GM12878 (cell line): ENCODE results near the gene TM9SF4. TPM values are rescaled to one million over a fixed set of nuclear protein-coding genes. Genes with fewer than 3 reads are reported as not detected.
A peak's percentile ranks its signal among the peaks of the same experiment; 100 is the strongest.

Experiments
- ATAC-seq: fragments of 200-7000 bp; cut with Tn5 transposase; 3 replicates; pipeline ENCODE4 v1.9.1; 2020; ENCODE audit warnings: mild to moderate bottlenecking, moderate library complexity
- BruUV-seq: library from RNA; stranded (reverse); fragments of 400-500 nt; replicated peaks from 2 replicates; lab custom pipeline; 2021; lab: Mats Ljungman, UMichigan
- CTCF ChIA-PET: fragments of 300-600 bp; sonication (Branson Sonifier 250); formaldehyde crosslinking; extraction: SDS; loops from one replicate; lab custom pipeline; 2021; ENCODE audit warnings: inconsistent platforms; lab: Yijun Ruan, JAX
- POLR2A ChIA-PET: fragments of 350-600 bp; formaldehyde crosslinking; extraction: SDS; loops from one replicate; lab custom pipeline; 2021; ENCODE audit warnings: inconsistent platforms; lab: Charles Lee
- RAD21 ChIA-PET: fragments of 300-600 bp; sonication (Branson Sonifier 250); formaldehyde crosslinking; loops from one replicate; lab custom pipeline; 2023; ENCODE audit warnings: antibody characterized with exemption; ENCODE audit not compliant: unreplicated experiment; lab: Charles Lee
- SMC1A ChIA-PET: fragments of 300-600 bp; sonication (Branson Sonifier 250); formaldehyde crosslinking; loops from one replicate; lab custom pipeline; 2023; ENCODE audit not compliant: unreplicated experiment, uncharacterized antibody; lab: Charles Lee
- DNase-seq: peaks from one replicate; pipeline ENCODE4 v3.0.0-alpha.2; 2011; ENCODE audit warnings: low read depth, low spot score
- FAIRE-seq: peaks from 3 replicates; lab custom pipeline; 2011; peaks lifted over from hg19 to GRCh38; lab: Jason Lieb, UNC
- H2AFZ ChIP-seq: 2 replicates; pipeline ENCODE4 v1.6.0; 2011; ENCODE audit warnings: low read depth, low read length, control low read depth; ENCODE audit not compliant: control insufficient read depth
- H3K27ac ChIP-seq: 2 replicates; pipeline ENCODE4 v1.5.1; 2011; ENCODE audit warnings: control low read depth; ENCODE audit not compliant: control insufficient read depth, insufficient read depth
- H3K27me3 ChIP-seq, 2 experiments: replicated peaks in 1 of 2; 2 replicates each; pipeline versions ENCODE4 v1.6.0 to v1.6.1; 2011; ENCODE audit warnings: low read length in 1 of 2; ENCODE audit not compliant: control insufficient read depth in 2 of 2, insufficient read depth in 2 of 2
- H3K36me3 ChIP-seq, 2 experiments: 2 replicates each; pipeline ENCODE4 v1.5.1; 2011; ENCODE audit warnings: low read length in 1 of 2; ENCODE audit not compliant: control insufficient read depth in 2 of 2, insufficient read depth in 2 of 2
- H3K4me1 ChIP-seq: 2 replicates; pipeline ENCODE4 v1.6.1; 2011; ENCODE audit warnings: mild to moderate bottlenecking, low read length, moderate library complexity, mixed read lengths; ENCODE audit not compliant: control insufficient read depth, insufficient read depth
- H3K4me2 ChIP-seq: 2 replicates; pipeline ENCODE4 v1.6.0; 2011; ENCODE audit warnings: control low read depth; ENCODE audit not compliant: control insufficient read depth, insufficient read depth
- H3K4me3 ChIP-seq: fragments of 200-600 bp; sonication (generic); 2 replicates; pipeline ENCODE4 v1.5.1; 2016
- H3K79me2 ChIP-seq: 2 replicates; pipeline ENCODE4 v1.6.0; 2011; ENCODE audit warnings: low read length; ENCODE audit not compliant: control insufficient read depth, insufficient read depth
- H3K9ac ChIP-seq: 2 replicates; pipeline ENCODE4 v1.8.0; 2011; ENCODE audit warnings: low read length, control low read depth, mixed read lengths; ENCODE audit not compliant: control insufficient read depth, insufficient read depth
- H3K9me3 ChIP-seq: replicated peaks from 3 replicates; pipeline ENCODE4 v1.5.1; 2011; ENCODE audit warnings: mild to moderate bottlenecking, low read length; ENCODE audit not compliant: control insufficient read depth, insufficient read depth
- H4K20me1 ChIP-seq: 2 replicates; pipeline ENCODE4 v1.6.0; 2011; ENCODE audit not compliant: control insufficient read depth, insufficient read depth
- CREB1 ChIP-seq: IDR thresholded peaks from 2 replicates; pipeline ENCODE4 v1.6.1; 2012; ENCODE audit warnings: low read depth, mild to moderate bottlenecking, inconsistent platforms
- E2F8 ChIP-seq: fragments of 450-650 bp; IDR thresholded peaks from 2 replicates; pipeline ENCODE4 v1.6.1; 2018; ENCODE audit warnings: mild to moderate bottlenecking, low read depth, moderate library complexity; ENCODE audit not compliant: partially characterized antibody
- ETV6 ChIP-seq, 2 experiments: fragments of 450-650 bp in 1 of 2; IDR thresholded peaks in 1 of 2; conservative IDR thresholded peaks in 1 of 2; 2 replicates each; pipeline ENCODE4 v1.6.1; 2014; ENCODE audit warnings: antibody characterized with exemption in 1 of 2, borderline replicate concordance in 1 of 2, low read depth in 1 of 2, mild to moderate bottlenecking in 1 of 2, moderate library complexity in 1 of 2
- FOXK2 ChIP-seq: fragments of 450-650 bp; IDR thresholded peaks from 2 replicates; pipeline ENCODE4 v1.6.1; 2017; ENCODE audit warnings: mild to moderate bottlenecking, moderate library complexity
- IRF4 ChIP-seq: IDR thresholded peaks from 2 replicates; pipeline ENCODE4 v1.6.1; 2011; ENCODE audit warnings: low read depth, low read length
- KDM1A ChIP-seq: fragments of 200-600 bp; sonication (generic); IDR thresholded peaks from 2 replicates; pipeline ENCODE4 v1.6.1; 2016; ENCODE audit warnings: borderline replicate concordance
- MYB ChIP-seq: fragments of 150-350 bp; IDR thresholded peaks from 2 replicates; pipeline ENCODE4 v1.6.1; 2014; ENCODE audit warnings: mild to moderate bottlenecking, low read depth, low read length, borderline replicate concordance
- PAX5 ChIP-seq: IDR thresholded peaks from 2 replicates; pipeline ENCODE4 v1.6.1; 2011; ENCODE audit warnings: low read depth, low read length, borderline replicate concordance
- POLR2AphosphoS2 ChIP-seq: IDR thresholded peaks from 2 replicates; pipeline ENCODE4 v1.6.1; 2011; ENCODE audit warnings: low read depth, mild to moderate bottlenecking, low read length, improper control_type of control experiment, moderate library complexity
- SMAD1 ChIP-seq: fragments of 450-650 bp; IDR thresholded peaks from 2 replicates; pipeline ENCODE4 v1.6.1; 2018; ENCODE audit warnings: mild to moderate bottlenecking, low read depth; ENCODE audit not compliant: partially characterized antibody
- SREBF1 ChIP-seq: IDR thresholded peaks from 2 replicates; pipeline ENCODE4 v1.6.1; 2012; ENCODE audit warnings: mild to moderate bottlenecking, low read length
- USF2 ChIP-seq: IDR thresholded peaks from 2 replicates; pipeline ENCODE4 v1.6.1; 2011; ENCODE audit warnings: low read depth, low read length, improper control_type of control experiment, borderline replicate concordance
- WRNIP1 ChIP-seq: IDR thresholded peaks from 2 replicates; pipeline ENCODE4 v1.6.1; 2011; ENCODE audit warnings: low read depth, low read length, improper control_type of control experiment, borderline replicate concordance
- YBX1 ChIP-seq: fragments of 450-650 bp; IDR thresholded peaks from 2 replicates; pipeline ENCODE4 v1.6.1; 2016; ENCODE audit warnings: antibody characterized with exemption
- ZBTB33 ChIP-seq: fragments of 450-650 bp; IDR thresholded peaks from 2 replicates; pipeline ENCODE4 v1.6.1; 2017; ENCODE audit warnings: mild to moderate bottlenecking
- ZSCAN29 ChIP-seq: fragments of 450-650 bp; IDR thresholded peaks from 2 replicates; pipeline ENCODE4 v1.6.1; 2017; ENCODE audit warnings: mild to moderate bottlenecking, moderate library complexity
- WGBS: methylation state at CpG from one replicate; pipeline ENCODE4 v1.1.6; 2016; ENCODE audit warnings: low lambda C conversion rate; ENCODE audit not compliant: insufficient replicate concordance, insufficient coverage; ENCODE audit errors: missing lambda C conversion rate; 5-methylcytosine and 5-hydroxymethylcytosine counted together
- in situ Hi-C: fragments of 300-500 bp; cut with MboI; formaldehyde crosslinking; loops from 9 replicates; pipeline ENCODE4 v1.14.3; 2018; ENCODE audit warnings: mixed read lengths
- intact Hi-C: fragments of 100-400 bp; cut with micrococcal nuclease; formaldehyde crosslinking; loops from one replicate; pipeline ENCODE4 v1.14.2; 2022; ENCODE audit not compliant: unreplicated experiment
- polyA plus RNA-seq, 11 experiments: library from polyadenylated mRNA; depleted of rRNA in 4 of 11; unstranded in 6 of 11; stranded (reverse) in 5 of 11; fragments of >200 nt; fragmentation: Nextera tagmentation in 4 of 11; fragmentation: Illumina TruSeq in 1 of 11; extraction: Ambion mirVana in 4 of 11; extraction: Trizol in 1 of 11; gene quantifications; 1 replicate in 1 of 11; 2 replicates in 10 of 11; pipeline versions ENCODE4 v1.2.1 to v1.2.3, GENCODE V29; 2011 to 2016; ENCODE audit warnings: inconsistent platforms in 2 of 11, missing spikeins in 2 of 11, low read depth in 1 of 11
- total RNA-seq, 4 experiments: library from RNA; depleted of rRNA in 3 of 4; stranded (reverse); fragments of >200 nt in 3 of 4; fragmentation: Illumina TruSeq in 1 of 4; extraction: Trizol in 1 of 4; gene quantifications; 2 replicates each; pipeline versions ENCODE4 v1.2.1 to v1.2.3, GENCODE V29; 2013 to 2021

Gene TM9SF4
- total and polyA plus RNA-seq, 10 of the 15 experiments (the other 5 are each of a cell fraction or from before 2014, with no cell fraction given), result 8.5 to 47.8 (median 24.3) TPM

- TF ChIP-seq IRF4, result no peak
- no peak for TF ChIP-seq ETV6 (conservative IDR thresholded peaks at IDR 0.05 in 1 of 2, IDR thresholded peaks at IDR 0.05 in 1 of 2; ENCODE audit: borderline replicate concordance in 1 of 2, low read depth in 1 of 2)
- TF ChIP-seq POLR2AphosphoS2, result no peak
- no peak for TF ChIP-seq SREBF1
- no peak for TF ChIP-seq YBX1
- no peak for TF ChIP-seq KDM1A
- TF ChIP-seq ZBTB33, result no peak
- TF ChIP-seq WRNIP1, result no peak
- TF ChIP-seq PAX5, result no peak
- TF ChIP-seq MYB, result no peak
- TF ChIP-seq CREB1, result no peak
- no peak for TF ChIP-seq E2F8
- TF ChIP-seq FOXK2, result no peak
- TF ChIP-seq USF2, result no peak
- TF ChIP-seq ZSCAN29, result no peak
- no peak for TF ChIP-seq SMAD1
- in situ Hi-C loops (no loop called here), intact Hi-C loops (no loop called here)
- H3K27me3 ChIP-seq, result no peaks in the 10 kb centered on the region
- H3K4me1 ChIP-seq, result no peaks in the 10 kb centered on the region
- H4K20me1 ChIP-seq, result no peaks in the 10 kb centered on the region
- ChIA-PET RAD21 (no interaction called here), POLR2A (interaction anchor here (0.6 kb wide), 1 partner anchor 348 kb away, joined by 6 read pairs; no protein-coding TSS in a partner anchor), SMC1A (interaction anchor here (1.0 to 1.6 kb wide), 4 partner anchors 12 to 69 kb away, joined by 3 to 5 read pairs (median 4); no protein-coding TSS in a partner anchor), CTCF (no interaction called here)
- no peak overlapping the region for H3K4me3 ChIP-seq
- H3K4me2 ChIP-seq, result no peak overlapping the region
- ATAC-seq (no peak), FAIRE-seq (no peak), DNase-seq (no peak)
- H3K9ac ChIP-seq, result no peak overlapping the region
- no peaks in the 10 kb centered on the region for H3K79me2 ChIP-seq
- no peak overlapping the region for H3K27ac ChIP-seq
- peaks cover 3 to 26% of the 10 kb centered on the region in 2 experiments for H3K36me3 ChIP-seq
- no peak overlapping the region for H2AFZ ChIP-seq
- BruUV-seq, result TSS peak; percentile 34
- 95% methylated on average over 13 of the region's 13 CpGs for WGBS
- no peaks in the 10 kb centered on the region for H3K9me3 ChIP-seq
Observed at GRCh38 chr20:32216179-32217142, 106.9 kb downstream of the TM9SF4 start.
